GM18861 (cell line): ENCODE data around the gene EVA1C.
"Not testable (repeated sequence)": the region's sequence is repeated elsewhere in the genome, so short reads cannot be mapped to it uniquely, and the experiment has no call there.

ENCODE experiments used
- ATAC-seq: cut with Tn5 transposase; IDR thresholded peaks from one replicate; pipeline ENCODE4 v1.9.1; 2021; ENCODE audit not compliant: unreplicated experiment

Gene EVA1C

GRCh38 chr21:32424191-32424535 is 11.7 kb downstream of the EVA1C start:
- ATAC-seq, result no peak

GRCh38 chr21:32424674-32425073 is 12.2 kb downstream of the EVA1C start:
- ATAC-seq, result no peak

GRCh38 chr21:32425628-32426027 is 13.1 kb downstream of the EVA1C start:
- no peak for ATAC-seq

DNA sequence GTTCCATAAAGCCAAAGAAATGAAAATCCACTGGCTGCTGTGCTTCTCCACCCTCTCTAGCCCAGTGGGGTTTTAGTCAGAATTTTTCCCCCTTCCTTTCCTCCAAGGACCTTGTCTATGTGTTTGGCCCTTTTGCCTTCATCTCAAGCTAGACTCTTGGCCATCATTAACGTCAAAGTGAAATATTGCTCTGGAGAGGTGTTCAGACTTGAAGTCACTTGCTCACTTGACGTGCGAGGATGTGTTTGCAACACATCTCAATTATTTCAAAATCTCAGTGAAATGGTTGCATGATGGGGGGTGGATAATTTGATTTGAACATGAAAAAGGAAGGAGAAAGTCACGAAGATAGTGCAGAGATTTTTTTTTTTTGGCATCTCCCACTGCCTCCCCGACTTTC is 13.6 kb downstream of the EVA1C start:
- ATAC-seq, result no peak

GRCh38 chr21:32426592-32427051 is 14.1 kb downstream of the EVA1C start:
- ATAC-seq, result no peak

GRCh38 chr21:32427958-32428623 is 15.6 kb downstream of the EVA1C start:
- no peak for ATAC-seq

DNA sequence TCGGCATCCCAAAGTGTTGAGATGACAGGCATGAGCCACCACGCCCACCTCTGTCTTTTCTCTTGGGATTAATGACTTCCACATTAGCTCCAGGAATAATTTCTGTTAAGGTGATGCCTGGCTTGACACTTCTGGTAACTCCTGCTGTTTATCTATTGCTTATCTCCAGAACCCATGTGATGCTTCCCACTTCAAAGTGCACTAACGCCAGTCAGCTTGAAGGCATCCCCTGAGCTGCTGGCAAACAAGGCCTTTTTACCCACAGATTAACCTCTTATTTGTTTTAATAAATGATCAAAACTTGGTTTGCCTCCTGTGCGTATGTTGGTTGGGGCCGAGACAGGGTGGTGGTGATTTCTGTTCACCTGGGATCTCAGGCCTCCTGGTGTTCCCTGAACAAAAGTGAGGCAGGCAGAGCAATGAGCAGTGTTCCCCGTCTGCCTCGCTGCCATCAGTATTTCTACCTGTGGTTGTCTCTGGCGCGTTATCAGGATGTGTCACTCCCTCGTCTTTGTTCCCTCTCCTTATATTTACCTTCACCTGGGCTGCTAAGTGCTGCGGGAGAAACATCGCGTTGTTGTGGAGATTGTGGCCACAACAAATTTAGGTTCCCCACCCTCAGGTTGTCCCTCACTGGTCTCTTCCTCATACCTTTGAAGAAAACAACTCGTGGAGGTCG is 20.6 kb downstream of the EVA1C start:
- ATAC-seq, result not testable (repeated sequence)

DNA sequence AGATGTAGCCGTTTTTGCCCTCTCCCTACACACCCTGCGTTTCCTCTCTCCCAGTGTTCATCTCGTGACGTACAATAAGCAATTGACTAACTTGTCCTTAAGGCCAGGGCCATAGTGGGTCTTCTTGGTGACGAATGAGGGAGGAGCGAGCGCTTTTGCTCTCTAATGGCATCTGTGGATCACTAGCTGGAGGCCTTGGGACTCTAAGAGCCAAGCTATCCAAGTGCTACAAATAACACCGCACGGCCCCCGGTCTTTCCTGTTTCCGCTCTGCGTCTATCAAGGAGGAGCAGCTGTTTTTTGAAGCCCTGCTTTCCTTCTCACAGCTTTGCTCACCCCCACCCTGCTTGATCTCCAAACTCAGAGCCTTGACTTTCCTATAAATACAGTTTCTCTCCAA is 25.2 kb downstream of the EVA1C start:
- no peak for ATAC-seq

- no peak for ATAC-seq
Observed at GRCh38 chr21:32442566-32443318, 30.2 kb downstream of the EVA1C start.

DNA sequence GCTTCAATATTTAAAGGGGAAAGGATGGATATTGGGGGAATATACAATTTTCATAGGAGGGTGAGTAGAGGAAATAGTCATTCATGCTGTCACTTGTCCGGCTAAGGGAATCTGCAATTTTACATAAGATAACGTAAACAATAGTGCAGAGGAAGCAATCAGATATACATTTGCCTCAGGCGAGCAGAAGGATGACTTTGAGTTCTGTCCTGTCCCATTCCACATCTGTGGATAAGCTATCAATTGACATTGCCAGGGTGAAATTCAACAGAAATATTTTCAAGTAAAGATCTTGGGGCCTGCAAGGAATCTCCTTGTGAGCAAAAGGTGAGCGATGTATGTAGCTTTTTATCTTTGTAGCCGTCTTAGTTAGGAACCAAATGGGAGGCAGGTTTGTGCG is 32.6 kb downstream of the EVA1C start:
- ATAC-seq, result no peak

DNA sequence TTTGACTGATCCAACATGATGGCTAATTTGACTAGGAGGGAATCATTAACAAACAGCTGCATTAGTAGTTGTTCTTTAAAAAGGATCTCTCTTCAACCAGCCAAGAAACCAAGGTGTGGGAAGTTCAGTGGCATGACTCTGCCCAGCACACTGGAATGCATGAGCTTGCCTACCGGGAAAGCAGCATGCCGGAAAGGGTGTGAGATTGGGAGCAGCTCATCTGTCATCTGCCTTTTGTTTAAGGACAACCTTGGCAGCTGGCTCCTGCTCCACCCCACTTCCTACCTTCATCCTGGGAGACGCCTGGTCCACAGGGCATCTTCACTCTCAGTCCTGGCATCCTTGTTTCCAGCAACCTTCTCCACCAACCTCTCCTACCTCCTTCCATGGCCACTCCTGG is 33.9 kb downstream of the EVA1C start:
- ATAC-seq, result not testable (repeated sequence)

- ATAC-seq, result no peak
Observed at GRCh38 chr21:32447224-32447623, 34.7 kb downstream of the EVA1C start.

DNA sequence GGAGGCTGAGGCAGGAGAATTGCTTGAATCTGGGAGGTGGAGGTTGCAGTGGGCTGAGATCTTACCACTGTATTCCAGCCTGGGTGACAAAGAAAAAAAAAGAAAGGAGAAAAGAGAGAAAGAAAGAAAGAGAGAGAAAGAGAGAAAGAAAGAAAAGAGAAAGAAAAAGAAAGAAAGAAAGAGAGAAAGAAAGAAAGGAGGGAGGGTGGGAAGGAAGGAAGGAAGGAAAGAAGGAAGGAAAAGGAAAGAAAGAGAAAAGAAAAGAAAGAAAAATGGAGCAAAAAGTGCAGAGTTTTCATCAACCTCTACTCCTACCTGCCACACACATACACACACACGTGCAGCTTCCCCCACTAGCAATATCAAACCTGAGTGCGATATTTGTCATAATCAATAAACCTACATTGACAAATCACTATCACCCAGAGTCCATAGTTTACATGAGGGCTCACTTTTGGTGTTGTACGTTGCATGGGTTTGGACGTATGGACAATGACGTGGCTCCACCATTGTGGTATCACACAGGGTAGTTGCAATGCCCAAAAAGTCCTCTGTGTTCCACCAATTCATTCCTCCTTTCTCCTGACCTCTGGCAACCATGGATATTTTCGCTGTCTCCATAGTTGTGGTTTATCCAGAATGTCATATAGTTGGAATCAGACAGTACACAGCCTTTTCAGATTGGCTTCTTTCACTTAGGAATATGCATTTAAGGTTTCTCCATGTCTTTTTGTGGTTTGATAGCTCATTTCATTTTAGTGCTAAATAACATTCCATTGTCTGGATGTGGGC is 36.5 kb downstream of the EVA1C start:
- no peak for ATAC-seq

DNA sequence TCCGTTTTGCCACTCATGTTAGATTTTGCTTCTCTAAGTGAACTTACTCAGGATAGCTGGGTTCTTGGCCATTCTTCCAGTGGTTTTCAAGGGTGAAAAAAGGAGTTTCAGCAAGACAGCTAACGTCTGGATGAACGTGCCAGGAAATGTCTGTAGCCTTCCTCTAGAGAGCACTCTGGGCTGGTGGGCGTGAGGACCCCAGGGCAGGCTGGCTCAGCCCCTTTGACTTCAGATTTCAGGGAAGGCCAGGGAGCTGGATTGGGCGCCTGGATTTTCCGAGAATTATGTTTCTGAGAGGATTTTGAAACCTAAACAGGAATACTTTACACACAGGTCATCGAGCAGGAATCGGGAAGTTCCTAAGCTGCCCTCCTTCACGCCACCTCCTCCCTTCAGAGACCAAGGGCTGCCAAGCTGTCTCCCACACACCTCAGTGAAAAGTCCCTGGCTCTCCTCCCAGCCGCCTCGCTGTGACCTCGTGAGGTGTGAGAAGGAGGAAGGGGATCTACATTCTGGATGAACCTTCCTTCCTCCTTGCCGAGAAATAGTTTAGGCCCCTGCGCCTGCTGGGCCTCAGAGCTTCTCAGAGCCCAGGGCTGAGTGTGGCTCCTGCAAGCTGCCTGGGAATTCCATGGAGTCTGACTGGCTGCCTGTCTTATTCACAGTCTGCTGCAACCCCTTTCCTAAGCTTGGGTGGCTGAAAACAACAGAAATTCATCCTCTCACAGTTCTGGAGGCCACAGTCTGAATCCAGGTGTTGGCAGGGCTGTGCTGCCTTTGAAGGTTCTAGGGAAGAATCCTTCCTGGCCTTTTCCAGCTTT is 38.6 kb downstream of the EVA1C start:
- not testable (repeated sequence) for ATAC-seq

DNA sequence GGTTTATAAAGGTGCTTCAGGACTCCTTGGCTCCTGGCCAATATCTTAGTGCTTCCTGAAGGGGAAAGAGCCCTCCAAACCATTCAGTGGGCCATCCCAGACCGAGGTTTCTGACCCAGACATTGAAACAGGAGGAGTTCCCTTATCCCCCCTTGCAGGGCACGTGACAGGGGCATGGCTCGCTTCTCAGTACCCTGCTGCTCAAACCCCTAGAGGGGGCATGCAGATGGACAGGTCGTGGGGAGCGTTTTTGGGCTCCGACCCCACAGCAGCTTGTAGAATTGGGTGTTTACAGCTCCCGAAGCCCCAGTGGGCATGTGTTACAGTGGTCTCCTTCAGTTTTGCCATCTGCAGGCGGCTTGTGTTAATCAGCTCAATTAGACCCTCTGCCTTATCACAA is 39.7 kb downstream of the EVA1C start:
- ATAC-seq, result not testable (repeated sequence)

DNA sequence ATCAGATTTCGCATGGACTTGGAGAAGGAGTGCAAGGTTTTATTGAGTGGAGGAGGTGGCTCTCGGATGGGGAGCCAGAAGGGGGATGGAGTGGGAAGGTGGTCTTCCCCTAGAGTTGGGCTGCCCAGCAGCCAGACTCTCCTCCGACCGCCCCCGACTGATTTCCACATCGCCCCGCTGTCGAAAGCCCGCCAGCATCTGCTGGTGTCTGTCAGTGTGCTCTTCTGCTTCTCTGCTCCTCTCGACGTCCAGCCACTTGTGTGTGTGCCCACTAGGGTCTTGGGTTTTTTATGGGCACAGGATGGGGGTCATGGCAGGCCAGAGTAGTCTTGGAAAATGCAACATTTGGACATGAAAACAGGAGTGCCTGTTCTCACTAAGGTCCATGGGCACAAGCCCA is 40.1 kb downstream of the EVA1C start:
- no peak for ATAC-seq

DNA sequence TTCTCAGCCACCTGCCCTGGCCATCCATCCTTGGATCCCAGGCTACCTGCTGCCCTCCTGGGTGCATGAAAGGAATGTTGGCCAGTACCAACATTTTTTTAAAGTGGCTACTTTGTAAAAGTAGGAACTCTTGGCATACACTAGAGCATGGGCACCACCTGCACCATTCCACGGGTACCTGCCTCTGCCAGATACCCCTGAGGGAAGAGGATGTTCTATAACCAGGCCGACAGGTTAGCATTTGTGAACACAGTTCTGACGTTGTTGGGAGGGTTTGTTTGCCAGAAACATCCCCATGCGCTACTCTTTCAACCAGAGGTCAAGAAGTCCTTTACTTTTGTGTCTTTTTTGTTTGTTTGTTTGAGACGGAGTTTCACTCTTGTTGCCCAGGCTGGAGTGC is 43.0 kb downstream of the EVA1C start:
- ATAC-seq, result no peak

DNA sequence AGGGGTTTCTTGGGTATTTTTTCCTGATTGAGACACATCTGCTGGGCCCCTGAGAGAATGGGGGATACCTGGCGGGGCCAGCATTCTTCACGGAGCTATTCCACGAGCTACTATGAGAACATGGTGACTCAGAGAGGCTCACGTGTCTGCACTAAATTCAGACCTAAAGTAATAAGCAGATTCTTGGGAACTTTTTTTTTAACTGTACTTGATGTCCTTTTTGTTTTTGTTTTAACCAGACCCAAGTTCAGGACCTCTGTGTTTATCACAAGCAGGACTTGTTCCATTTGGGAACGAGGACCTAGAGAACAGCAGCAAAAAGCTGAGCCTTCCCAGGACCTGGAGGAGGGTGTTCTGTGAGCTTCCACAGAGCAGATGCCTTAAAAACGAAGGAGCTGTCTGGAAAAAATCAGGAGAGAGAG is 44.0 kb downstream of the EVA1C start:
- no peak for ATAC-seq

DNA sequence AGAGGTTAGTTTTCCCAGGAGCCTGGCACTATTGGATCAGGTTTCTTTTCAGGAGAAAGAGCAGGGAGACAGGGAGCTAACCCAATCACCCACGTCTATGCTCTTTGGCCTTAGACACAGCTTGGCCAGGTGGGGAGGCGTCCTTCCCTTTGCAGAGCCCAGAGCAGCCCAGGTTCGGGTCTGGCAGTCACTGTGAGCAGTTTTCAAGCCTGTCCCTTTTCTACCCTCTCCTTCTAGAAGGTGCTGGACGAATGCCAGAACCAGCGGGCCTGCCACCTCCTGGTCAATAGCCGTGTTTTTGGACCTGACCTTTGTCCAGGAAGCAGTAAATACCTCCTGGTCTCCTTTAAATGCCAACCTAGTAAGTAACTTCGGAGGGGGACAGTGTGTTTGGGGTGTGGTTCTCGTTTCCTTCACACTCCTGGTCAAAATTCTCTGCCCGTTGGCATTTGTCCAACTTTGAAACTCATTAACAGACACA is 44.9 kb downstream of the EVA1C start:
- no peak for ATAC-seq

- no peak for ATAC-seq
Observed at GRCh38 chr21:32457962-32458361, 45.5 kb downstream of the EVA1C start.
